HG03378 (cell line): Measurements from ENCODE around the gene ANLN.
"Not testable (repeated sequence)": the region's sequence is repeated elsewhere in the genome, so short reads cannot be mapped to it uniquely, and the experiment has no call there.

Experiments used
- ATAC-seq: cut with Tn5 transposase; IDR thresholded peaks from one replicate; pipeline ENCODE4 v1.9.1; 2021; ENCODE audit warnings: mild to moderate bottlenecking, moderate library complexity; ENCODE audit not compliant: unreplicated experiment

ANLN gene

GRCh38 chr7:36379831-36380504 lies 9.7 kb upstream of the ANLN start:
- ATAC-seq, result no peak

GRCh38 chr7:36381056-36381455 lies 8.6 kb upstream of the ANLN start:
- ATAC-seq, result no peak

GRCh38 chr7:36383284-36383683 lies 6.4 kb upstream of the ANLN start:
- not testable (repeated sequence) for ATAC-seq

- ATAC-seq, result not testable (repeated sequence)
These were observed 4.0 kb upstream of the ANLN start for GRCh38 chr7:36385646-36386045.

GRCh38 chr7:36387435-36388231 lies 2.0 kb upstream of the ANLN start:
- ATAC-seq, result no peak

GRCh38 chr7:36388423-36388822 lies 1.2 kb upstream of the ANLN start:
- no peak for ATAC-seq

- ATAC-seq, result peak; percentile 29
These were observed 783 bp downstream of the ANLN start for GRCh38 chr7:36390199-36391090.

- ATAC-seq, result peak; percentile 51
These were observed 2.0 kb downstream of the ANLN start for GRCh38 chr7:36391436-36392198.

GRCh38 chr7:36393826-36394225 lies 4.2 kb downstream of the ANLN start:
- ATAC-seq, result no peak

GRCh38 chr7:36395171-36395894 lies 5.7 kb downstream of the ANLN start:
- ATAC-seq, result no peak

GRCh38 chr7:36396150-36396549 lies 6.5 kb downstream of the ANLN start:
- no peak for ATAC-seq

- ATAC-seq, result no peak
These were observed 10.4 kb downstream of the ANLN start for GRCh38 chr7:36400036-36400435.

GRCh38 chr7:36400606-36401005 lies 10.9 kb downstream of the ANLN start:
- ATAC-seq, result no peak

- ATAC-seq, result no peak
These were observed 13.8 kb downstream of the ANLN start for GRCh38 chr7:36403452-36403851.

- no peak for ATAC-seq
These were observed 15.2 kb downstream of the ANLN start for GRCh38 chr7:36404639-36405408.

GRCh38 chr7:36405409-36405803 lies 15.7 kb downstream of the ANLN start:
- no peak for ATAC-seq

- no peak for ATAC-seq
These were observed 16.5 kb downstream of the ANLN start for GRCh38 chr7:36406156-36406555.

- no peak for ATAC-seq
These were observed 18.2 kb downstream of the ANLN start for GRCh38 chr7:36407636-36408550.
